BJ (cell line): ENCODE results near the gene SORBS1. TPM values are rescaled to one million over a fixed set of nuclear protein-coding genes. Genes with fewer than 3 reads are reported as not detected.

Source experiments
- CTCF ChIA-PET: fragments of 350-600 bp; formaldehyde crosslinking; extraction: SDS; loops from one replicate; lab custom pipeline; 2021; ENCODE audit warnings: antibody characterized with exemption, inconsistent platforms; lab: Yijun Ruan, JAX
- POLR2A ChIA-PET: fragments of 300-600 bp; sonication (Branson Sonifier 250); formaldehyde crosslinking; extraction: SDS; loops from one replicate; lab custom pipeline; 2021; ENCODE audit warnings: antibody characterized with exemption; lab: Charles Lee
- DNase-seq: peaks from one replicate; pipeline ENCODE4 v3.0.0-alpha.2; 2011; ENCODE audit warnings: low read depth
- H3K27me3 ChIP-seq: 2 replicates; pipeline ENCODE4 v1.6.0; 2011; ENCODE audit warnings: low read length; ENCODE audit not compliant: control insufficient read depth, insufficient read depth
- H3K36me3 ChIP-seq: 2 replicates; pipeline ENCODE4 v1.5.1; 2011; ENCODE audit warnings: low read length; ENCODE audit not compliant: control insufficient read depth, insufficient read depth
- H3K4me3 ChIP-seq: 2 replicates; pipeline ENCODE4 v1.5.1; 2011; ENCODE audit warnings: low read depth, mild to moderate bottlenecking, control low read depth, low read length
- polyA plus RNA-seq: library from polyadenylated mRNA; depleted of rRNA; stranded (reverse); fragments of >200 nt; gene quantifications from 2 replicates; pipeline ENCODE4 v1.2.3, GENCODE V29; 2011
- TF ChIP-seq, protein P1 (sequence below): IDR thresholded peaks from 2 replicates; pipeline ENCODE4 v1.5.1; 2011; ENCODE audit warnings: low read depth, mild to moderate bottlenecking, control low read depth, inconsistent platforms, low read length, moderate library complexity; ENCODE audit not compliant: insufficient read depth

SORBS1 gene
- polyA plus RNA-seq, 1 experiment, result 1.8 TPM

DNA sequence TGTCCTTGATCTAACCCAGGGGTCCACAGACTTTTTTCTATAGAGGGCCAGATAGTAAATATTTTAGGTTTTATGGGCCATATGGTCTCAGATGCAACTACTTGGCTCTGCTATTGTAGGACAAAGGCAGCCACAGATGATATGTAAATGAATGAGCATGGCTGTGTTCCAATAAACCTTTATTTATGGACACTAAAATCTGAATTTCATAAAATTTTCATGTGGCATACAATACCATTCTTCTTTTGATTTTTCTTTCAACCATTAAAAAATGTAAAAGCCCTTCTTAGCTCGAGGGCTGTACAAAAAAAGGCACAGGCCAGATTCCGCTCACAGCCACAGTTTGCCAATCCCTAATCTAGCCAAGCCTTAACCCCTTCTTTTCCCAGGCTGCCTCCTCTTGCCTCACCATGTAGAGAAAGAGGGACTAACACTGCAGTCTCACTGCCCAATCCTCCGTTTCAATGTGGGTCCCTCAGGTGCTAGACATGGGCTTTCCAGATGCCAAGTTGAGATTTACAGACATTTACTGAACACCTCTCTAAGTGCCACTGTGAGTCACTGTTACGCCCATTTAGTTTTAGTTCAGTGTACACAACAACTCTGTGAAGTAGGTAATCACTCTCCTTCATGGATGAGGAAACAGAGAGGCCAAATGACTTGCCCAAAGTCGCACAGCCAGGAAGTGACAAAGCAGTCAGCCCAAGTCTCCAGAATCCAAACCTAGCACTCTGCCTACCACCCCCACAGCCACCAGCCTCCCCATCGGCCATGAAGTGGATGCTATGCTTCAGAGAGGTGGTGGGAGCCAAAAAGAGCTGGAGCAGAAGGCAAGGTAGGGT, 137.8 kb downstream of the SORBS1 start:
- H3K36me3 ChIP-seq, result no peaks in the 10 kb centered on the region
- no peak for DNase-seq
- H3K27me3 ChIP-seq, result no peaks in the 10 kb centered on the region; the same call in 1 of the 2 replicates
- no peak overlapping the region for H3K4me3 ChIP-seq
- POLR2A ChIA-PET, result no interaction called here
- CTCF ChIA-PET, result interaction anchor here (1.4 kb wide), 1 partner anchor 177 kb away, joined by 3 read pairs; no protein-coding TSS in a partner anchor
- TF ChIP-seq, protein P1, sequence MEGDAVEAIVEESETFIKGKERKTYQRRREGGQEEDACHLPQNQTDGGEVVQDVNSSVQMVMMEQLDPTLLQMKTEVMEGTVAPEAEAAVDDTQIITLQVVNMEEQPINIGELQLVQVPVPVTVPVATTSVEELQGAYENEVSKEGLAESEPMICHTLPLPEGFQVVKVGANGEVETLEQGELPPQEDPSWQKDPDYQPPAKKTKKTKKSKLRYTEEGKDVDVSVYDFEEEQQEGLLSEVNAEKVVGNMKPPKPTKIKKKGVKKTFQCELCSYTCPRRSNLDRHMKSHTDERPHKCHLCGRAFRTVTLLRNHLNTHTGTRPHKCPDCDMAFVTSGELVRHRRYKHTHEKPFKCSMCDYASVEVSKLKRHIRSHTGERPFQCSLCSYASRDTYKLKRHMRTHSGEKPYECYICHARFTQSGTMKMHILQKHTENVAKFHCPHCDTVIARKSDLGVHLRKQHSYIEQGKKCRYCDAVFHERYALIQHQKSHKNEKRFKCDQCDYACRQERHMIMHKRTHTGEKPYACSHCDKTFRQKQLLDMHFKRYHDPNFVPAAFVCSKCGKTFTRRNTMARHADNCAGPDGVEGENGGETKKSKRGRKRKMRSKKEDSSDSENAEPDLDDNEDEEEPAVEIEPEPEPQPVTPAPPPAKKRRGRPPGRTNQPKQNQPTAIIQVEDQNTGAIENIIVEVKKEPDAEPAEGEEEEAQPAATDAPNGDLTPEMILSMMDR, result no peak

DNA sequence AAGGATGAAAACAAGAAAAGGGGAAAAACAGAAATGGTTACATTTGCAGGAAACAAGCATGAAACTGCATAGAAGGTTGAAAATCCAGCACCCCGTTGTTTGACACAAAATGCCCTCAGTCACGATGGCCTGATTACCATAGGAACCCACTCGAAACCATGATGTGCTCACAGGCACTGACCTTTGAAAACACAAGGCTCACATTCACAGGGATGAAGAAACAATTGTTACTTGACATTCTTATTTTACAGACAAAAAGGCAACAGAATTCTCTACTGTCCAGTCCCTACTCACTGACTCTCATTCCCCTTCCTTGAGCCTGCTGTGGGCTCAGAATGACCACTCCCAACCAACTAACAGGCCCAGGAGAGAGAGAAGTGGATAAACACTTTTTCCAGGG, 138.9 kb downstream of the SORBS1 start:
- CTCF ChIA-PET, result interaction anchor here (1.4 kb wide), 1 partner anchor 178 kb away, joined by 3 read pairs; no protein-coding TSS in a partner anchor
- no peaks in the 10 kb centered on the region for H3K27me3 ChIP-seq
- no peak overlapping the region for H3K4me3 ChIP-seq
- DNase-seq, result no peak
- no peaks in the 10 kb centered on the region for H3K36me3 ChIP-seq
- POLR2A ChIA-PET, result no interaction called here
- TF ChIP-seq, protein P1, result no peak

DNA sequence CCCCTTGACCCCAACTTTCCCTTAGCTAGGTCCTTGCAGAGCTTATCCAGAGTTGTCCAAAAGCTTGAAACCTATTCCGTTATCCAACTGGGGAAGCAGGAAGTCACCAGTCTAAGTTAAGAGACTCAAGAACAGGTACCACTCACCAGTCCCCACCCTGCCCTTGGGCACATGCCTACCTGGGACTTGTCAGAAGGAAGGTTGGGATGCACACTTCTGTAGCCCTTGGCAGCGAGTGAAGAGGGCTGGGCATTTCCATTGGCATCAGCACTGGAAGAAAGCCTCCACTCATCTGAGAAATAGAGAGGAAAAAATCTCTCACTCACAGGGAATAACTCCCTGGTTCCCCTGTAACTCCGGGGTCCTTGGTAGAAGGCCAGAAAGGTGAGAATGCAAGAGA, 139.4 kb downstream of the SORBS1 start:
- Histone ChIP-seq H3K4me3 (no peak overlapping the region), H3K27me3 (no peaks in the 10 kb centered on the region), H3K36me3 (no peaks in the 10 kb centered on the region)
- DNase-seq, result no peak
- ChIA-PET CTCF (interaction anchor here (2.2 kb wide), 1 partner anchor 9 kb away, joined by 17 read pairs; no protein-coding TSS in a partner anchor), POLR2A (no interaction called here)
- TF ChIP-seq, protein P1, result no peak

DNA sequence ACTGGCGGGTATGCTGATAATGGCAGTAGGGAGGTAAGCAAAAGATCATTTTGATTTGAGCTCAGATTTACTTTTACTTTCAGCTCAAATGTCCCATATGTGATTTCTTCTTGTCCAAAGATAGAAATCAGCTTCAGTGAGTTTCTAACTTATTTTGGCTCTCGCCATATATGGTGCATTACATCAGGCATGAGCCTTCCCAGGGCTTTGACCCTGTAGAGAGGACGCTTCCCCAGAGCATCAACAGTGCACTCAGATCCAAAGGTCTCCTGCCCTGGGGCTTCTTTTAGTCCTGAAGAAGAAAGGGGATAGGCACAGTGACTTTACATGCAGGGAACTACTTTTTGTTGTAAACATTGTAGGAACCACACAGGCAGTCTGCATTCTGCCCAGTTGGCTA, 141.8 kb downstream of the SORBS1 start:
- TF ChIP-seq, protein P1, result no peak
- no peak for DNase-seq
- CTCF ChIA-PET, result interaction anchor here (0.5 to 2.2 kb wide), 2 partner anchors 12 to 174 kb away, joined by 3 to 17 read pairs; no protein-coding TSS in a partner anchor
- no peak overlapping the region for H3K4me3 ChIP-seq
- H3K27me3 ChIP-seq, result no peaks in the 10 kb centered on the region
- POLR2A ChIA-PET, result interaction anchor here (0.6 kb wide), 1 partner anchor 9 kb away, joined by 3 read pairs; no protein-coding TSS in a partner anchor
- H3K36me3 ChIP-seq, result no peaks in the 10 kb centered on the region

DNA sequence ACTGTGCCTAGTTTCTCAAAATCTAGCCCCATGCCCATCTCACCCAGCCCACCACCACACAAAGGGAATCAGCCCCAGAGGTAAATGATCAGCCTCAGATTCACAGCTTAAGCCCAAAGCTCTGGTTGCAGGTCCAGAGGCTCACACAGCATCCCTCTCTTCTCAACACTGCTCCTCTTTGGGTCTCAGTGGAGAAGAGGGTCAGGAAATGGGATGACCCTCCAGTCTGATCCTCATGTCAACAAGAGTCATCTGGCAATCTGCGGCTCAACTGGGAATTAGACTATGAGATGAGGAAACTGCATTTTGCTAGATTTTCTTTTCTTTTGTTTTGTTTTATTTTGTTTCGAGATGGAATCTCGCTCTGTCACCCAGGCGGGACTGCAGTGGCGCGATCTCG, 144.2 kb downstream of the SORBS1 start:
- ChIA-PET CTCF (interaction anchor here (1.0 kb wide), 1 partner anchor 14 kb away, joined by 4 read pairs; no protein-coding TSS in a partner anchor), POLR2A (no interaction called here)
- no peaks in the 10 kb centered on the region for H3K27me3 ChIP-seq
- no peak overlapping the region for H3K4me3 ChIP-seq
- DNase-seq, result no peak
- TF ChIP-seq, protein P1, result no peak
- H3K36me3 ChIP-seq, result no peaks in the 10 kb centered on the region
